B cell (primary cell): ENCODE results near the gene ISM1. TPM values are rescaled to one million over a fixed set of nuclear protein-coding genes. Genes with fewer than 3 reads are reported as not detected.

Source experiments
- ATAC-seq: fragments of 200-7000 bp; cut with Tn5 transposase; one replicate; pipeline ENCODE4 v1.10.0; 2021; ENCODE audit warnings: low read depth, mild to moderate bottlenecking, moderate number of reproducible peaks, moderate library complexity
- CTCF ChIA-PET: fragments of 350-600 bp; sonication (Branson Sonifier 250); formaldehyde crosslinking; loops from one replicate; lab custom pipeline; 2021; ENCODE audit warnings: antibody characterized with exemption, inconsistent platforms; lab: Charles Lee
- POLR2A ChIA-PET: fragments of 350-600 bp; sonication (Branson Sonifier 250); formaldehyde crosslinking; loops from one replicate; lab custom pipeline; 2021; ENCODE audit warnings: antibody characterized with exemption; lab: Charles Lee
- DNase-seq: peaks from one replicate; pipeline ENCODE4 v3.0.0; 2013
- H2AFZ ChIP-seq: 2 replicates; pipeline ENCODE4 v1.6.1; 2012; ENCODE audit warnings: mild to moderate bottlenecking, low read depth, low read length; ENCODE audit not compliant: insufficient read depth, poor library complexity, severe bottlenecking
- H3K27ac ChIP-seq, 2 donors: 1 replicate in 1 of 2; 2 replicates in 1 of 2; pipeline ENCODE4 v1.5.1; 2012 to 2013; ENCODE audit warnings: low read length in 2 of 2, mild to moderate bottlenecking in 2 of 2, moderate library complexity in 1 of 2
- H3K27me3 ChIP-seq, 4 experiments: fragments of 200-600 bp in 1 of 4; sonication (generic) in 1 of 4; replicated peaks in 1 of 4; 1 replicate in 2 of 4; 2 replicates in 2 of 4; pipeline versions ENCODE4 v1.6.1 to v1.7.0; 2013 to 2016; ENCODE audit warnings: low read length in 3 of 4, mild to moderate bottlenecking in 2 of 4, mixed read lengths in 1 of 4, moderate library complexity in 1 of 4; ENCODE audit not compliant: insufficient read depth in 4 of 4, control insufficient read depth in 3 of 4; ENCODE audit errors: control extremely low read depth in 1 of 4
- H3K36me3 ChIP-seq, 2 experiments: replicated peaks in 1 of 2; 1 replicate in 1 of 2; 2 replicates in 1 of 2; pipeline versions ENCODE4 v1.6.1 to v1.7.1; 2013; ENCODE audit warnings: low read length in 1 of 2; ENCODE audit not compliant: insufficient read depth in 2 of 2, control insufficient read depth in 1 of 2; ENCODE audit errors: control extremely low read depth in 1 of 2, extremely low read depth in 1 of 2
- H3K4me1 ChIP-seq, 2 donors: fragments of 200-600 bp in 1 of 2; sonication (generic) in 1 of 2; 1 replicate in 1 of 2; 2 replicates in 1 of 2; pipeline versions ENCODE4 v1.5.1 to v1.6.1; 2013 to 2017; ENCODE audit warnings: low read length in 2 of 2; ENCODE audit not compliant: control insufficient read depth in 2 of 2, insufficient read depth in 2 of 2
- H3K4me2 ChIP-seq: replicated peaks from 2 replicates; pipeline ENCODE3; 2012; ENCODE audit warnings: mild to moderate bottlenecking, low read depth, low read length; ENCODE audit not compliant: poor library complexity, severe bottlenecking
- H3K4me3 ChIP-seq, 5 experiments: fragments of 200-600 bp in 1 of 5; sonication (generic) in 1 of 5; 1 replicate in 3 of 5; 2 replicates in 2 of 5; pipeline versions ENCODE4 v1.5.1 to v1.7.0; 2011 to 2016; ENCODE audit warnings: low read length in 4 of 5, mild to moderate bottlenecking in 4 of 5, low read depth in 2 of 5, control low read depth in 1 of 5, moderate library complexity in 1 of 5; ENCODE audit not compliant: insufficient read depth in 1 of 5; ENCODE audit errors: control extremely low read depth in 1 of 5, extremely low read depth in 1 of 5
- H3K79me2 ChIP-seq: fragments of 200-600 bp; sonication (generic); one replicate; pipeline ENCODE4 v1.6.0; 2016; ENCODE audit warnings: low read length; ENCODE audit not compliant: control insufficient read depth, insufficient read depth
- H3K9ac ChIP-seq: fragments of 200-600 bp; sonication (generic); 2 replicates; pipeline ENCODE4 v1.6.1; 2017; ENCODE audit warnings: mild to moderate bottlenecking, low read length, moderate library complexity
- H3K9me3 ChIP-seq, 3 donors: one replicate each; pipeline versions ENCODE4 v1.6.1 to v1.7.1; 2013; ENCODE audit warnings: low read length in 2 of 3; ENCODE audit not compliant: control insufficient read depth in 2 of 3, insufficient read depth in 1 of 3; ENCODE audit errors: control extremely low read depth in 1 of 3
- H4K20me1 ChIP-seq: 2 replicates; pipeline ENCODE4 v1.6.0; 2012; ENCODE audit warnings: mild to moderate bottlenecking, low read length; ENCODE audit not compliant: insufficient read depth, control insufficient read depth, poor library complexity, severe bottlenecking
- H3K27ac Mint-ChIP-seq: one replicate; pipeline ENCODE4 v1.8.0; 2021; ENCODE audit warnings: mixed read lengths
- H3K27me3 Mint-ChIP-seq: one replicate; pipeline ENCODE4 v1.8.0; 2021; ENCODE audit warnings: mixed read lengths
- H3K4me1 Mint-ChIP-seq: one replicate; pipeline ENCODE4 v1.8.0; 2021; ENCODE audit warnings: mixed read lengths
- H3K4me3 Mint-ChIP-seq: one replicate; pipeline ENCODE4 v1.8.0; 2021; ENCODE audit warnings: mixed read lengths
- H3K9me3 Mint-ChIP-seq: one replicate; pipeline ENCODE4 v1.8.0; 2022; ENCODE audit warnings: mixed read lengths; ENCODE audit not compliant: insufficient read depth
- EZH2 ChIP-seq: IDR thresholded peaks from 2 replicates; pipeline ENCODE4 v1.6.1; 2012; ENCODE audit warnings: borderline replicate concordance, low read depth, mild to moderate bottlenecking, moderate library complexity, low read length; ENCODE audit not compliant: insufficient read depth, poor library complexity, severe bottlenecking
- WGBS: methylation state at CpG from one replicate; pipeline ENCODE4 v1.1.5; 2013; ENCODE audit warnings: missing lambda C conversion rate; ENCODE audit not compliant: insufficient coverage; 5-methylcytosine and 5-hydroxymethylcytosine counted together
- intact Hi-C: fragments of 100-400 bp; cut with micrococcal nuclease; formaldehyde crosslinking; loops from one replicate; pipeline ENCODE4 v1.10.0; 2022
- polyA plus RNA-seq: library from polyadenylated mRNA; depleted of rRNA; stranded (reverse); fragments of >200 nt; gene quantifications from 2 replicates; pipeline ENCODE4 v1.2.3, GENCODE V29; 2012
- total RNA-seq, 2 donors: library from RNA; stranded (reverse); fragments of 120-200 nt in 1 of 2; gene quantifications; 1 replicate in 1 of 2; 2 replicates in 1 of 2; pipeline versions ENCODE4 v1.2.3 to v1.2.4, GENCODE V29; 2013 to 2022
- TF ChIP-seq, protein P1 (sequence below): fragments of 200-600 bp; IDR thresholded peaks from one replicate; pipeline ENCODE4 v1.8.0; 2022; ENCODE audit warnings: antibody characterized with exemption, mild to moderate bottlenecking

The ISM1 gene
- total and polyA plus RNA-seq, 2 donors (not counting 1 experiment from before 2014, with no cell fraction given) = not detected

DNA sequence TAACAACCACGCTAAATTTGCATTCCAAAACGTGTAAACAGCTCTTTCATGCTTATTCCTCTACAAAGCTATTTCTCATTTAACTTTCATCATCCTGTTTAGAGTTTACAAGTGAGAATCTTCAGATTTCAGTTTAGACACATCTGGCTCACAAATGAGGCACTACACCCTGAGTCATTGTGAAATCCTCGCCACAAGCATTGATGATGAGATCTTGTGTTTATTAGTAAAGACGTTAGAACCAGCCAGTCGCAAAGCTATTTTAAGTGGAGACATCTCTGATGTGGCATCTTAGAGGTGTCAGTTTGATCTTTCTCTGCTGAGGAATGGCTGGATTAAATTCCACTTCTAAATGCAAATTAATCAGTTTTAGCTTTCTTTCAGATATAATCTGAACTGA, 8.3 kb upstream of the ISM1 start:
- Mint-ChIP-seq H3K27me3 (peaks cover 36% of the 10 kb centered on the region), H3K27ac (no peak overlapping the region), H3K4me3 (no peak overlapping the region), H3K9me3 (no peaks in the 10 kb centered on the region), H3K4me1 (no peaks in the 10 kb centered on the region)
- H2AFZ ChIP-seq = no peak overlapping the region
- ATAC-seq (no peak), DNase-seq (no peak)
- H4K20me1 ChIP-seq = no peaks in the 10 kb centered on the region
- CTCF ChIA-PET = no interaction called here
- H3K9me3 ChIP-seq = no peaks in the 10 kb centered on the region
- H3K27ac ChIP-seq = no peak overlapping the region
- no peak overlapping the region for H3K4me3 ChIP-seq
- H3K79me2 ChIP-seq = no peaks in the 10 kb centered on the region
- TF ChIP-seq EZH2 = no peak
- TF ChIP-seq, protein P1, sequence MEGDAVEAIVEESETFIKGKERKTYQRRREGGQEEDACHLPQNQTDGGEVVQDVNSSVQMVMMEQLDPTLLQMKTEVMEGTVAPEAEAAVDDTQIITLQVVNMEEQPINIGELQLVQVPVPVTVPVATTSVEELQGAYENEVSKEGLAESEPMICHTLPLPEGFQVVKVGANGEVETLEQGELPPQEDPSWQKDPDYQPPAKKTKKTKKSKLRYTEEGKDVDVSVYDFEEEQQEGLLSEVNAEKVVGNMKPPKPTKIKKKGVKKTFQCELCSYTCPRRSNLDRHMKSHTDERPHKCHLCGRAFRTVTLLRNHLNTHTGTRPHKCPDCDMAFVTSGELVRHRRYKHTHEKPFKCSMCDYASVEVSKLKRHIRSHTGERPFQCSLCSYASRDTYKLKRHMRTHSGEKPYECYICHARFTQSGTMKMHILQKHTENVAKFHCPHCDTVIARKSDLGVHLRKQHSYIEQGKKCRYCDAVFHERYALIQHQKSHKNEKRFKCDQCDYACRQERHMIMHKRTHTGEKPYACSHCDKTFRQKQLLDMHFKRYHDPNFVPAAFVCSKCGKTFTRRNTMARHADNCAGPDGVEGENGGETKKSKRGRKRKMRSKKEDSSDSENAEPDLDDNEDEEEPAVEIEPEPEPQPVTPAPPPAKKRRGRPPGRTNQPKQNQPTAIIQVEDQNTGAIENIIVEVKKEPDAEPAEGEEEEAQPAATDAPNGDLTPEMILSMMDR = no peak
- no peaks in the 10 kb centered on the region for H3K36me3 ChIP-seq
- H3K27me3 ChIP-seq = peaks cover 0 to 15% (median 8%) of the 10 kb centered on the region in 4 experiments
- H3K9ac ChIP-seq = no peak overlapping the region
- H3K4me1 ChIP-seq = no peaks in the 10 kb centered on the region
- H3K4me2 ChIP-seq = no peak overlapping the region
- intact Hi-C loops = no loop called here
- POLR2A ChIA-PET = no interaction called here
- WGBS = no CpG with 5 or more reads among the region's 5 CpGs

DNA sequence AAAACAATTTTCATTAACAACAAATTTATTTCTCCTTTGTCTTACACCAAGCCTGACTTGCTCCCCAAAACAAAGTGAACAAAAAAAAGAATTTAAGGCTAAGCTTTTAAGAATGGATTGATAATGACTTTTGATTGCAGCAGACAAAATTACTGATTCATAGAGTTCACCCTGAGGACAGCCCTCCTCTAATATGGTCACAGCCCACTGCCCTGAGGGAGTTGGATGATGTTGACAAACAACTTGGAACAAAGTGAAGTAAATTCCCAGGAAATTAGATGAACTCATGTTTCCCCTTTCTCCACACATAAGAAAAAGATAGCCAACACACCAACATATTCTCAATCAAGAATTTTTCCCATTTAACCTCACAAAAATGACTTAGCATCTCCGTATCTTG, 7.7 kb upstream of the ISM1 start:
- H3K27me3 Mint-ChIP-seq = peaks cover 42% of the 10 kb centered on the region
- H3K27ac Mint-ChIP-seq = no peak overlapping the region
- no peak for TF ChIP-seq EZH2
- TF ChIP-seq, protein P1 = no peak

More for the DNA sequence above, 7.7 kb upstream of the ISM1 start:
- Mint-ChIP-seq H3K4me1 (no peaks in the 10 kb centered on the region), H3K4me3 (no peak overlapping the region), H3K9me3 (no peaks in the 10 kb centered on the region)
- Histone ChIP-seq H4K20me1 (no peaks in the 10 kb centered on the region), H3K9me3 (no peaks in the 10 kb centered on the region), H3K4me2 (no peak overlapping the region), H3K27me3 (peaks cover 0 to 18% (median 12%) of the 10 kb centered on the region in 4 experiments), H3K79me2 (no peaks in the 10 kb centered on the region), H2AFZ (no peak overlapping the region), H3K36me3 (no peaks in the 10 kb centered on the region), H3K27ac (no peak overlapping the region), H3K4me3 (no peak overlapping the region), H3K4me1 (no peaks in the 10 kb centered on the region), H3K9ac (no peak overlapping the region)
- 91% methylated on average over 1 of the region's 1 CpG for whole genome bisulfite sequencing
- no peak for DNase-seq
- ATAC-seq = no peak
- intact Hi-C loops = no loop called here
- POLR2A ChIA-PET = no interaction called here
- CTCF ChIA-PET = no interaction called here
